ENCODE measurements around the gene CFDP1. TPM values are rescaled to one million over a fixed set of nuclear protein-coding genes. Genes with fewer than 3 reads are reported as not detected.

CFDP1 gene
- total RNA-seq, 1 donor from 2014 or later, result 117 TPM

DNA sequence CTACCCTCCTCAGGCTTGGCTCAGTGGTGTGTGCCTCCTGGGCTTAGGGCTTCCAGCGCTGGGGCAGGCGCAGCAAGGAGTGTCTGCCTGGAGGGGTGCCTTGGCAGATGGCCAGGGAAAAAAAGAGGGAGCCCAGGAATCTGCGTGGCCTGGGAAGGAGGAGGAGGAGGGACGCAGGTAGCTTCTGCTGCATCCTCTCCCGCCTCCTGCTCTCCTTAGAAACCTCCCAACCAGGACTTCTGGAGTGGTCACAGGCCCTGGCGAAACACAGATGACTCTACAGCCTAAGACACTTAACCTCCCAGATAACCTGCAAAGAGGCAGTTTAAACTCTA is 174.5 kb downstream of the CFDP1 start:
- TF ChIP-seq, protein P1, sequence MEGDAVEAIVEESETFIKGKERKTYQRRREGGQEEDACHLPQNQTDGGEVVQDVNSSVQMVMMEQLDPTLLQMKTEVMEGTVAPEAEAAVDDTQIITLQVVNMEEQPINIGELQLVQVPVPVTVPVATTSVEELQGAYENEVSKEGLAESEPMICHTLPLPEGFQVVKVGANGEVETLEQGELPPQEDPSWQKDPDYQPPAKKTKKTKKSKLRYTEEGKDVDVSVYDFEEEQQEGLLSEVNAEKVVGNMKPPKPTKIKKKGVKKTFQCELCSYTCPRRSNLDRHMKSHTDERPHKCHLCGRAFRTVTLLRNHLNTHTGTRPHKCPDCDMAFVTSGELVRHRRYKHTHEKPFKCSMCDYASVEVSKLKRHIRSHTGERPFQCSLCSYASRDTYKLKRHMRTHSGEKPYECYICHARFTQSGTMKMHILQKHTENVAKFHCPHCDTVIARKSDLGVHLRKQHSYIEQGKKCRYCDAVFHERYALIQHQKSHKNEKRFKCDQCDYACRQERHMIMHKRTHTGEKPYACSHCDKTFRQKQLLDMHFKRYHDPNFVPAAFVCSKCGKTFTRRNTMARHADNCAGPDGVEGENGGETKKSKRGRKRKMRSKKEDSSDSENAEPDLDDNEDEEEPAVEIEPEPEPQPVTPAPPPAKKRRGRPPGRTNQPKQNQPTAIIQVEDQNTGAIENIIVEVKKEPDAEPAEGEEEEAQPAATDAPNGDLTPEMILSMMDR (conservative IDR thresholded peaks at IDR 0.05; ENCODE audit: low read depth, low read length), result no peak
- no peak for DNase-seq (ENCODE audit: low read depth)

GRCh38 chr16:75257886-75258806 is 175.2 kb downstream of the CFDP1 start:
- DNase-seq (ENCODE audit: low read depth), result no peak
- TF ChIP-seq, protein P1 (conservative IDR thresholded peaks at IDR 0.05; ENCODE audit: low read depth, low read length), result no peak
- H3K4me3 ChIP-seq (ENCODE audit: low read depth, low read length), result no peak overlapping the region

More for the DNA sequence above, 174.5 kb downstream of the CFDP1 start:
- H3K4me3 ChIP-seq (ENCODE audit: low read depth, low read length), result no peak overlapping the region

DNA sequence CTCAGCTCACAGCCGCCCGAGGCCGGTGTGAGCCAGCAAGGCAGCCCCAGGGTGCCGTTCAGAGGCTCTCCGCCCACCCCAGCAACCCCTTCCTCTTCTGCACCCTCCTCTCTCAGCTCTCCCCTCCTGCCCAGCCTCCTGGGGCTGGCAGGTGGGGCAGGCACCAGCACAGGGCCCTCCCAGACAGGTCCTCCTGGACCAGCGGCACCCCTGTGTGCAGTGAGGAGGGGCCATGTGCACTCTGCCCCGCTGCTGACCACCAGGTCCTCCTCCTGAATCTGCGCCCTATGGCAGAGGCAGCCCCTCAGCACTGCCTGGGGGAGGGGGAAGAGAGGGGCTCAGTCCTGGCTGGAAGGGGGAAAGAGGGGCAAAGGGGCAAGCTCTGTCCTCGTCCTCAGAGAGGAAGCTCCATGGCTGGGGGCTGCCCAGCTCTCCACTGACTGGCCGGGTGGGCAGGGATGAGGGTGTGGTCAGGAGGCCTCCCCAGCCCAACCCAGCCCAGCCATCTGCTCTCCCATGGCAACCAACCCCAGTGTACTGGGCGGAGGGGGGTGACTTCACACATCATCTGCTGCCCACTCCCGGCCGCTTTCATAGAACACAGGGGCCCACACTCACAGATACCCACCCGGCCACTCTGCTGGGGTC is 176.5 kb downstream of the CFDP1 start:
- no peak overlapping the region for H3K4me3 ChIP-seq (ENCODE audit: low read depth, low read length)
- DNase-seq (ENCODE audit: low read depth), result no peak
- TF ChIP-seq, protein P1 (conservative IDR thresholded peaks at IDR 0.05; ENCODE audit: low read depth, low read length), result no peak

- DNase-seq (ENCODE audit: low read depth), result no peak
- TF ChIP-seq, protein P1 (conservative IDR thresholded peaks at IDR 0.05; ENCODE audit: low read depth, low read length), result no peak
- no peak overlapping the region for H3K4me3 ChIP-seq (ENCODE audit: low read depth, low read length)
Observed at GRCh38 chr16:75256059-75256571, 177.2 kb downstream of the CFDP1 start.

GRCh38 chr16:75254359-75254837 is 178.9 kb downstream of the CFDP1 start:
- TF ChIP-seq, protein P1 (conservative IDR thresholded peaks at IDR 0.05; ENCODE audit: low read depth, low read length), result no peak
- no peak for DNase-seq (ENCODE audit: low read depth)
- H3K4me3 ChIP-seq (ENCODE audit: low read depth, low read length), result no peak overlapping the region

DNA sequence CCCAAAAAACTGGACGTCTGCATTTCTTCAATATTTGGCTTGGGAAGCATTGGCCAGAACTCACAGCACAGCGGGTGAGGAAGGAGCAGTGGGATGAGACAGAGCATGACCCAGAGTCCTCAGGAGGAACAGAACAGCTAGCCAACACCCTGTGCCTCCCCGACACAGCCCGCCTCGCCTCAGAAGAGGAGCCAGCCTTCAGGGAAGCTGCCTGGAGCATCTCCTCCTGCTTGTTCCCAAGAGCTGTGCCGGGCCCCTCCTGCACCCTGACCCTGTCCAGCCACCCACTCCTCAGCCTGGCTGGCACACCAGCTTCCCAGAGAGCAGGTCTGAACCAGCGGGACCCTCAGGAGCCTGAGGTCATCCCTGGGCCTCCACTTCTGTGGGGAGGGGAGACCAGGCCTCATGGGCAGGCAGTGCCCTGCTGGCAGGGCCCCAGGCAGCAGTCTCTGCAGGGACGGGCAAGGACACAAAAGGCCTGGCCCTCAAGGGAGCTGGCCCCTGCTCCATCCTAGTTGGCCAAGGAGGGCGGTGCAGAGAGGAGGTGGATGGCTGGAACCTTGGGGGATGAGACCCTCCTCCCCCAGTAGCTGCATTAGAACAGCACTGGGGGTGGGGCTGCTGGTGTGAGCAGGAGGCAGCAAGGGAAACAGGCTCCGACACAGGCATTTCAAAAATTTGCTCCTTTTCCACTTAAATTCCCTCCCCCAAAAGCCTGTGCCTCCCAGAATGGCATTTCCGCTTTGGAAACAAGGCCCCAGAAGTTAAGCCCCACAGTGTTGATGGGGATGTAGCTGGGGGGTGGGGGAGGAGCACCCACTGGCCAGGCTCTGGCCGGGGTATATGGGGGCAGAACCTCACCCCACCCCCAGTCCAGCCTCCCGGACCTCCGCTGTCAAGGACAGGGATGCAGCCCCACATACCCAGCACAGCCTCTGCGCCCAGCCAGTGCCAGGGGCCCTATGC is 180.1 kb downstream of the CFDP1 start:
- DNase-seq (ENCODE audit: low read depth), result no peak
- H3K4me3 ChIP-seq (ENCODE audit: low read depth, low read length), result no peak overlapping the region
- TF ChIP-seq, protein P1 (conservative IDR thresholded peaks at IDR 0.05; ENCODE audit: low read depth, low read length), result no peak
